CD4-positive, alpha-beta memory T cell (primary cell): Measurements from ENCODE around the gene SERINC5. TPM values are rescaled to one million over a fixed set of nuclear protein-coding genes. Genes with fewer than 3 reads are reported as not detected.
A peak's percentile ranks its signal among the peaks of the same experiment; 100 is the strongest.

Experiments
- CTCF ChIA-PET: fragments of 350-600 bp; sonication (Branson Sonifier 250); formaldehyde crosslinking; loops from one replicate; lab custom pipeline; 2021; ENCODE audit warnings: inconsistent platforms; ENCODE audit not compliant: partially characterized antibody; lab: Charles Lee
- POLR2A ChIA-PET: fragments of 350-600 bp; sonication (Branson Sonifier 250); formaldehyde crosslinking; loops from one replicate; lab custom pipeline; 2021; ENCODE audit not compliant: partially characterized antibody; lab: Charles Lee
- DNase-seq, 5 donors: peaks; one replicate each; pipeline versions ENCODE4 v3.0.0 to v3.0.0-alpha.2; 2020 to 2022; ENCODE audit warnings: mixed read lengths in 1 of 5
- H3K27ac ChIP-seq: one replicate; pipeline ENCODE4 v1.7.0; 2013; ENCODE audit warnings: low read depth, low read length
- H3K27me3 ChIP-seq: 2 replicates; pipeline ENCODE4 v1.7.0; 2013; ENCODE audit warnings: mild to moderate bottlenecking, low read length, moderate library complexity; ENCODE audit not compliant: insufficient read depth
- H3K36me3 ChIP-seq: 2 replicates; pipeline ENCODE4 v1.7.0; 2013; ENCODE audit warnings: mild to moderate bottlenecking, low read length, moderate library complexity; ENCODE audit not compliant: insufficient read depth
- H3K4me1 ChIP-seq: 2 replicates; pipeline ENCODE4 v1.7.0; 2013; ENCODE audit warnings: mild to moderate bottlenecking, low read length, moderate library complexity; ENCODE audit not compliant: insufficient read depth
- H3K4me3 ChIP-seq, 2 donors: one replicate each; pipeline ENCODE4 v1.7.0; 2013; ENCODE audit warnings: low read length in 2 of 2, mild to moderate bottlenecking in 1 of 2
- H3K9me3 ChIP-seq, 2 donors: one replicate each; pipeline ENCODE4 v1.7.0; 2013; ENCODE audit warnings: low read length in 2 of 2, control low read depth in 1 of 2; ENCODE audit not compliant: control insufficient read depth in 1 of 2
- H3K27ac Mint-ChIP-seq, 7 donors: one replicate each; pipeline ENCODE4 v1.8.0; 2020 to 2021; ENCODE audit warnings: mixed read lengths in 7 of 7, mild to moderate bottlenecking in 6 of 7, inconsistent platforms in 3 of 7, moderate library complexity in 3 of 7
- H3K27me3 Mint-ChIP-seq, 2 donors: one replicate each; pipeline ENCODE4 v1.8.0; 2020 to 2021; ENCODE audit warnings: mixed read lengths in 2 of 2
- H3K36me3 Mint-ChIP-seq, 2 donors: one replicate each; pipeline ENCODE4 v1.8.0; 2020 to 2021; ENCODE audit warnings: mixed read lengths in 2 of 2, inconsistent platforms in 1 of 2, mild to moderate bottlenecking in 1 of 2
- H3K4me1 Mint-ChIP-seq, 4 donors: one replicate each; pipeline ENCODE4 v1.8.0; 2020 to 2021; ENCODE audit warnings: mixed read lengths in 4 of 4, mild to moderate bottlenecking in 1 of 4
- H3K4me3 Mint-ChIP-seq, 8 donors: one replicate each; pipeline ENCODE4 v1.8.0; 2020 to 2021; ENCODE audit warnings: mixed read lengths in 8 of 8, mild to moderate bottlenecking in 7 of 8, moderate library complexity in 6 of 8, inconsistent platforms in 3 of 8
- H3K9me3 Mint-ChIP-seq, 8 donors: one replicate each; pipeline ENCODE4 v1.8.0; 2020 to 2021; ENCODE audit warnings: mixed read lengths in 8 of 8, mild to moderate bottlenecking in 5 of 8, inconsistent platforms in 3 of 8, moderate library complexity in 1 of 8
- intact Hi-C: fragments of 100-400 bp; cut with micrococcal nuclease; formaldehyde crosslinking; loops from one replicate; pipeline ENCODE4 v1.15.1; 2023
- polyA plus RNA-seq, 2 donors: library from polyadenylated mRNA; unstranded; fragments of 300-500 nt; fragmentation: Illumina TruSeq; gene quantifications; one replicate each; pipeline ENCODE4 v1.2.3, GENCODE V29; 2021
- total RNA-seq, 2 experiments: library from RNA; stranded (reverse); gene quantifications; one replicate each; pipeline ENCODE4 v1.2.3, GENCODE V29; 2021

Gene SERINC5
- total and polyA plus RNA-seq, 4 experiments from 2014 or later = 20.7 to 165 (median 94.0) TPM

GRCh38 chr5:80234116-80234948, 21.5 kb downstream of the SERINC5 start:
- Histone ChIP-seq H3K9me3 (no peaks in the 10 kb centered on the region), H3K4me3 (no peak overlapping the region), H3K27me3 (no peaks in the 10 kb centered on the region), H3K4me1 (peaks cover 94% of the 10 kb centered on the region), H3K27ac (no peak overlapping the region), H3K36me3 (no peaks in the 10 kb centered on the region)
- ChIA-PET POLR2A (interaction anchor here (1.0 kb wide), 2 partner anchors 20 to 22 kb away, joined by 3 to 5 read pairs; no protein-coding TSS in a partner anchor), CTCF (interaction anchor here (1.0 kb wide), 1 partner anchor 95 kb away, joined by 4 read pairs; no protein-coding TSS in a partner anchor)
- Mint-ChIP-seq H3K36me3 (peaks cover 19 to 30% of the 10 kb centered on the region in 2 donors), H3K9me3 (no peaks in the 10 kb centered on the region), H3K4me3 (peak overlapping the region in 7 of 8 donors; percentile 10 to 82 (median 70)), H3K27ac (peak overlapping the region in 6 of 7 donors; percentile 10 to 69 (median 48)), H3K27me3 (no peaks in the 10 kb centered on the region), H3K4me1 (peaks cover 49 to 88% (median 76%) of the 10 kb centered on the region in 4 donors)
- intact Hi-C loops = loop anchor here (1.0 to 2.0 kb wide), 2 partner anchors 16 to 21 kb away; no protein-coding TSS in a partner anchor
- peak in 3 of 5 donors; percentile 32 to 54 (median 39) for DNase-seq

GRCh38 chr5:80231693-80232092, 24.2 kb downstream of the SERINC5 start:
- ChIA-PET CTCF (interaction anchor here (1.0 kb wide), 1 partner anchor 140 kb away, joined by 3 read pairs; no protein-coding TSS in a partner anchor), POLR2A (interaction anchor here (0.6 kb wide), 1 partner anchor 1518 kb away, joined by 3 read pairs; no protein-coding TSS in a partner anchor)
- Histone ChIP-seq H3K27me3 (no peaks in the 10 kb centered on the region), H3K9me3 (no peaks in the 10 kb centered on the region), H3K4me1 (peaks cover 92% of the 10 kb centered on the region), H3K27ac (no peak overlapping the region), H3K4me3 (no peak overlapping the region), H3K36me3 (no peaks in the 10 kb centered on the region)
- intact Hi-C loops = no loop called here
- Mint-ChIP-seq H3K27ac (peak overlapping the region in 5 of 7 donors; percentile 52 to 90 (median 65)), H3K4me1 (peaks cover 45 to 84% (median 67%) of the 10 kb centered on the region in 4 donors), H3K27me3 (no peaks in the 10 kb centered on the region), H3K36me3 (peaks cover 16 to 19% of the 10 kb centered on the region in 2 donors), H3K4me3 (peak overlapping the region in 6 of 8 donors; percentile 35 to 76 (median 54)), H3K9me3 (no peaks in the 10 kb centered on the region)
- DNase-seq = no peak

- Histone ChIP-seq H3K4me3 (no peak overlapping the region), H3K9me3 (no peaks in the 10 kb centered on the region), H3K27me3 (no peaks in the 10 kb centered on the region), H3K36me3 (no peaks in the 10 kb centered on the region), H3K27ac (no peak overlapping the region), H3K4me1 (peaks cover 93% of the 10 kb centered on the region)
- peaks cover 47 to 86% (median 70%) of the 10 kb centered on the region in 4 donors for H3K4me1 Mint-ChIP-seq
- H3K9me3 Mint-ChIP-seq = no peaks in the 10 kb centered on the region
- POLR2A ChIA-PET = interaction anchor here (0.6 kb wide), 1 partner anchor 1519 kb away, joined by 3 read pairs; no protein-coding TSS in a partner anchor
- H3K27me3 Mint-ChIP-seq = no peaks in the 10 kb centered on the region
- CTCF ChIA-PET = interaction anchor here (1.0 kb wide), 1 partner anchor 139 kb away, joined by 3 read pairs; no protein-coding TSS in a partner anchor
- H3K27ac Mint-ChIP-seq = peak overlapping the region; percentile 37 to 90 (median 65)
- no peak for DNase-seq
- intact Hi-C loops = no loop called here
- peak overlapping the region in 7 of 8 donors; percentile 44 to 76 (median 51) for H3K4me3 Mint-ChIP-seq
- peaks cover 18 to 20% of the 10 kb centered on the region in 2 donors for H3K36me3 Mint-ChIP-seq
These were observed 24.6 kb downstream of the SERINC5 start for GRCh38 chr5:80231243-80231642.

GRCh38 chr5:80230269-80230992, 25.4 kb downstream of the SERINC5 start:
- intact Hi-C loops = no loop called here
- H3K4me3 Mint-ChIP-seq = peak overlapping the region in 7 of 8 donors; percentile 51 to 76 (median 65)
- CTCF ChIA-PET = interaction anchor here (0.7 kb wide), 1 partner anchor 17 kb away, joined by 4 read pairs; no protein-coding TSS in a partner anchor

GRCh38 chr5:80229902-80230255, 26.0 kb downstream of the SERINC5 start:
- DNase-seq = no peak
- H3K4me1 ChIP-seq = peaks cover 91% of the 10 kb centered on the region
- H3K36me3 ChIP-seq = no peaks in the 10 kb centered on the region
- Mint-ChIP-seq H3K4me1 (peaks cover 52 to 86% (median 70%) of the 10 kb centered on the region in 4 donors), H3K4me3 (peak overlapping the region in 6 of 8 donors; percentile 15 to 76 (median 54)), H3K36me3 (peaks cover 26 to 29% of the 10 kb centered on the region in 2 donors), H3K9me3 (no peaks in the 10 kb centered on the region), H3K27me3 (no peaks in the 10 kb centered on the region), H3K27ac (peak overlapping the region in 6 of 7 donors; percentile 32 to 80 (median 70))
- H3K4me3 ChIP-seq = no peak overlapping the region
- ChIA-PET POLR2A (interaction anchor here (1.2 to 2.0 kb wide), 2 partner anchors 17 to 24 kb away, joined by 3 to 7 read pairs; no protein-coding TSS in a partner anchor), CTCF (interaction anchor here (0.7 kb wide), 1 partner anchor 17 kb away, joined by 4 read pairs; no protein-coding TSS in a partner anchor)
- intact Hi-C loops = no loop called here
- no peaks in the 10 kb centered on the region for H3K27me3 ChIP-seq
- no peaks in the 10 kb centered on the region for H3K9me3 ChIP-seq
- no peak overlapping the region for H3K27ac ChIP-seq

More at GRCh38 chr5:80230269-80230992, 25.4 kb downstream of the SERINC5 start:
- Mint-ChIP-seq H3K9me3 (no peaks in the 10 kb centered on the region), H3K36me3 (peaks cover 21 to 23% of the 10 kb centered on the region in 2 donors), H3K27me3 (no peaks in the 10 kb centered on the region), H3K27ac (peak overlapping the region; percentile 8 to 90 (median 75)), H3K4me1 (peaks cover 50 to 86% (median 69%) of the 10 kb centered on the region in 4 donors)
- Histone ChIP-seq H3K36me3 (no peaks in the 10 kb centered on the region), H3K27me3 (no peaks in the 10 kb centered on the region), H3K9me3 (no peaks in the 10 kb centered on the region), H3K4me1 (peaks cover 91% of the 10 kb centered on the region), H3K4me3 (no peak overlapping the region), H3K27ac (no peak overlapping the region)
- POLR2A ChIA-PET = interaction anchor here (2.0 kb wide), 1 partner anchor 24 kb away, joined by 7 read pairs; no protein-coding TSS in a partner anchor
- DNase-seq = no peak

GRCh38 chr5:80227979-80228596, 27.8 kb downstream of the SERINC5 start:
- Mint-ChIP-seq H3K27ac (peak overlapping the region in 6 of 7 donors; percentile 57 to 84 (median 71)), H3K4me1 (peaks cover 44 to 81% (median 61%) of the 10 kb centered on the region in 4 donors), H3K4me3 (peak overlapping the region in 7 of 8 donors; percentile 30 to 76 (median 62)), H3K27me3 (no peaks in the 10 kb centered on the region), H3K9me3 (no peaks in the 10 kb centered on the region), H3K36me3 (peaks cover 25 to 26% of the 10 kb centered on the region in 2 donors)
- intact Hi-C loops = no loop called here
- ChIA-PET POLR2A (interaction anchor here (1.5 kb wide), 1 partner anchor 10 kb away, joined by 5 read pairs; no protein-coding TSS in a partner anchor), CTCF (no interaction called here)
- H3K36me3 ChIP-seq = no peaks in the 10 kb centered on the region
- no peak overlapping the region for H3K27ac ChIP-seq
- no peak for DNase-seq
- no peak overlapping the region for H3K4me3 ChIP-seq
- peaks cover 82% of the 10 kb centered on the region for H3K4me1 ChIP-seq
- no peaks in the 10 kb centered on the region for H3K9me3 ChIP-seq
- H3K27me3 ChIP-seq = no peaks in the 10 kb centered on the region
